ENCODE measurements around the gene SOX6. TPM values are rescaled to one million over a fixed set of nuclear protein-coding genes. Genes with fewer than 3 reads are reported as not detected.

The SOX6 gene
- polyA plus RNA-seq, 1 donor from 2014 or later: 2.2 TPM

DNA sequence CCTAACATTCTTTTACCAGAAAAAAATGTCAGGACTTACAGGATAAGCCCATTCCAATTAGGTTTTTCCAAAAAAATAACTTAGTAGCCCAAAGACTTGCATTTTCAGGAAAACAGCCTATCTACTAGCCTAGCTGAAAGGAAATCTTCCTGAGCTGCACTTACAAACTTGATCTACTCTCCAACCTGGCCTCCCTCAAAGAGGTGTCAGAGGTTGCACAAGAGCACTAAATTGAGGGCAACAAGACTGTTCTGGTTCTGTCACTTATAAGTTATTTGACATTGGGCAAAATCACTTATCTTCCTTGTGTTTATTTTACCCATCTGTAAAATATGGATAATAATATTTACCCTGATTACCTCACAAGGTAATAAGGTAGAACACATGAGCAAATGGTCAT, 7.9 kb upstream of the SOX6 start:
- H3K79me2 ChIP-seq (replicated peaks; ENCODE audit: insufficient read depth, low read length): no peaks in the 10 kb centered on the region
- no peaks in the 10 kb centered on the region for H3K36me3 ChIP-seq (ENCODE audit: insufficient read depth, low read length)
- no peak overlapping the region for H2AFZ ChIP-seq (ENCODE audit: low read depth, low read length)
- H3K9me3 ChIP-seq (ENCODE audit: low read length): no peaks in the 10 kb centered on the region
- no peak overlapping the region for H3K9ac ChIP-seq (ENCODE audit: low read length)
- no peaks in the 10 kb centered on the region for H3K27me3 ChIP-seq (ENCODE audit: insufficient read depth, low read depth, low read length)
- no peaks in the 10 kb centered on the region for H3F3A ChIP-seq (ENCODE audit: insufficient read depth, low read length, poor library complexity, severe bottlenecking)
- H3K4me2 ChIP-seq (ENCODE audit: low read length): no peak overlapping the region
- H3K27ac ChIP-seq (ENCODE audit: low read length): no peak overlapping the region
- H3K9me2 ChIP-seq (ENCODE audit: insufficient read depth, low read length): no peaks in the 10 kb centered on the region
- no peak overlapping the region for H3K4me3 ChIP-seq (ENCODE audit: low read length)
- TF ChIP-seq RAD21 (conservative IDR thresholded peaks at IDR 0.05): no peak
- TF ChIP-seq TAF1 (IDR thresholded peaks at IDR 0.05; ENCODE audit: low read depth): no peak
- TF ChIP-seq CTCF (IDR thresholded peaks at IDR 0.05; ENCODE audit: poor library complexity, severe bottlenecking): no peak
- no peak for TF ChIP-seq EZH2 (IDR thresholded peaks at IDR 0.05; ENCODE audit: borderline replicate concordance, insufficient read depth, low read length, poor library complexity, severe bottlenecking)
- TF ChIP-seq, protein P1, sequence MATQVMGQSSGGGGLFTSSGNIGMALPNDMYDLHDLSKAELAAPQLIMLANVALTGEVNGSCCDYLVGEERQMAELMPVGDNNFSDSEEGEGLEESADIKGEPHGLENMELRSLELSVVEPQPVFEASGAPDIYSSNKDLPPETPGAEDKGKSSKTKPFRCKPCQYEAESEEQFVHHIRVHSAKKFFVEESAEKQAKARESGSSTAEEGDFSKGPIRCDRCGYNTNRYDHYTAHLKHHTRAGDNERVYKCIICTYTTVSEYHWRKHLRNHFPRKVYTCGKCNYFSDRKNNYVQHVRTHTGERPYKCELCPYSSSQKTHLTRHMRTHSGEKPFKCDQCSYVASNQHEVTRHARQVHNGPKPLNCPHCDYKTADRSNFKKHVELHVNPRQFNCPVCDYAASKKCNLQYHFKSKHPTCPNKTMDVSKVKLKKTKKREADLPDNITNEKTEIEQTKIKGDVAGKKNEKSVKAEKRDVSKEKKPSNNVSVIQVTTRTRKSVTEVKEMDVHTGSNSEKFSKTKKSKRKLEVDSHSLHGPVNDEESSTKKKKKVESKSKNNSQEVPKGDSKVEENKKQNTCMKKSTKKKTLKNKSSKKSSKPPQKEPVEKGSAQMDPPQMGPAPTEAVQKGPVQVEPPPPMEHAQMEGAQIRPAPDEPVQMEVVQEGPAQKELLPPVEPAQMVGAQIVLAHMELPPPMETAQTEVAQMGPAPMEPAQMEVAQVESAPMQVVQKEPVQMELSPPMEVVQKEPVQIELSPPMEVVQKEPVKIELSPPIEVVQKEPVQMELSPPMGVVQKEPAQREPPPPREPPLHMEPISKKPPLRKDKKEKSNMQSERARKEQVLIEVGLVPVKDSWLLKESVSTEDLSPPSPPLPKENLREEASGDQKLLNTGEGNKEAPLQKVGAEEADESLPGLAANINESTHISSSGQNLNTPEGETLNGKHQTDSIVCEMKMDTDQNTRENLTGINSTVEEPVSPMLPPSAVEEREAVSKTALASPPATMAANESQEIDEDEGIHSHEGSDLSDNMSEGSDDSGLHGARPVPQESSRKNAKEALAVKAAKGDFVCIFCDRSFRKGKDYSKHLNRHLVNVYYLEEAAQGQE (IDR thresholded peaks at IDR 0.05; ENCODE audit: borderline replicate concordance): no peak
- no peak for TF ChIP-seq EP300 (conservative IDR thresholded peaks at IDR 0.05; ENCODE audit: poor library complexity, severe bottlenecking)
- no peak for TF ChIP-seq MXI1 (conservative IDR thresholded peaks at IDR 0.05; ENCODE audit: poor library complexity, severe bottlenecking)
- no peak for TF ChIP-seq POLR2AphosphoS5 (IDR thresholded peaks at IDR 0.05)
- no peak for TF ChIP-seq SMC3 (conservative IDR thresholded peaks at IDR 0.05; ENCODE audit: poor library complexity)
- H4K20me1 ChIP-seq (ENCODE audit: insufficient read depth): no peaks in the 10 kb centered on the region

DNA sequence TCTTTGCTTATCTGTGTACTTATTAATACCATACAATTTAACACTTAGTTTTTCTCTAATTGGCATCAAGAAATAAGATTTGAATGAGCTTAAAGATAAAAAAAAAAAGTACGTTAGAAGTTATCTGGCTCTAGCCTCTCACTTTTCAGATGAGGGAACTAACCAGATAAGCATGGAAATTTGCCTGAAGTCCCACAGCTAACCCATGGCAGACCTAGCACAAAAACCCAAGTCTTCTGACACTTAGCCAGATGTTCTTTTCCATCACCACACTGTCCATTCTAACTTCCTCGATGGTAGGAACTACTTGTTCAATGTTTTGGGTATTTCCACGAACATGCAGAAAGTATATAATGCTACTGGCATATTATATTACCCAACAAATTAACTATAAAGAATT, 7.4 kb upstream of the SOX6 start:
- Histone ChIP-seq H3K4me2 (ENCODE audit: low read length) (no peak overlapping the region), H3K27me3 (ENCODE audit: insufficient read depth, low read depth, low read length) (no peaks in the 10 kb centered on the region), H2AFZ (ENCODE audit: low read depth, low read length) (no peak overlapping the region), H3K9me3 (ENCODE audit: low read length) (no peaks in the 10 kb centered on the region), H3K27ac (ENCODE audit: low read length) (no peak overlapping the region), H3K36me3 (ENCODE audit: insufficient read depth, low read length) (no peaks in the 10 kb centered on the region), H3K4me3 (ENCODE audit: low read length) (no peak overlapping the region), H4K20me1 (ENCODE audit: insufficient read depth) (no peaks in the 10 kb centered on the region), H3F3A (ENCODE audit: insufficient read depth, low read length, poor library complexity, severe bottlenecking) (no peaks in the 10 kb centered on the region), H3K79me2 (replicated peaks; ENCODE audit: insufficient read depth, low read length) (no peaks in the 10 kb centered on the region), H3K9ac (ENCODE audit: low read length) (no peak overlapping the region), H3K9me2 (ENCODE audit: insufficient read depth, low read length) (no peaks in the 10 kb centered on the region)
- TF ChIP-seq POLR2AphosphoS5 (IDR thresholded peaks at IDR 0.05) (no peak), EZH2 (IDR thresholded peaks at IDR 0.05; ENCODE audit: borderline replicate concordance, insufficient read depth, low read length, poor library complexity, severe bottlenecking) (no peak), TAF1 (IDR thresholded peaks at IDR 0.05; ENCODE audit: low read depth) (no peak), SMC3 (conservative IDR thresholded peaks at IDR 0.05; ENCODE audit: poor library complexity) (no peak), MXI1 (conservative IDR thresholded peaks at IDR 0.05; ENCODE audit: poor library complexity, severe bottlenecking) (no peak), EP300 (conservative IDR thresholded peaks at IDR 0.05; ENCODE audit: poor library complexity, severe bottlenecking) (no peak), RAD21 (conservative IDR thresholded peaks at IDR 0.05) (no peak), CTCF (IDR thresholded peaks at IDR 0.05; ENCODE audit: poor library complexity, severe bottlenecking) (no peak)
- TF ChIP-seq, protein P1 (IDR thresholded peaks at IDR 0.05; ENCODE audit: borderline replicate concordance): no peak
